Fibroblast of lung (primary cell): ENCODE data around the gene APOBEC4. TPM values are rescaled to one million over a fixed set of nuclear protein-coding genes. Genes with fewer than 3 reads are reported as not detected.

Experiments
- DNase-seq, 2 donors: peaks; one replicate each; pipeline versions ENCODE4 v3.0.0 to v3.0.0-alpha.2; 2010; ENCODE audit warnings: low read depth in 2 of 2
- H2AFZ ChIP-seq: 2 replicates; pipeline ENCODE4 v1.5.1; 2012; ENCODE audit warnings: low read length, control low read depth, inconsistent platforms
- H3K27ac ChIP-seq: 2 replicates; pipeline ENCODE4 v1.5.1; 2011; ENCODE audit warnings: low read length, control low read depth; ENCODE audit not compliant: insufficient read depth
- H3K27me3 ChIP-seq: 2 replicates; pipeline ENCODE4 v1.5.1; 2011; ENCODE audit warnings: mild to moderate bottlenecking, low read length; ENCODE audit not compliant: control insufficient read depth, insufficient read depth
- H3K36me3 ChIP-seq: 2 replicates; pipeline ENCODE4 v1.5.1; 2011; ENCODE audit warnings: low read length; ENCODE audit not compliant: control insufficient read depth, insufficient read depth
- H3K4me1 ChIP-seq: 2 replicates; pipeline ENCODE4 v1.5.1; 2011; ENCODE audit warnings: low read length; ENCODE audit not compliant: control insufficient read depth, insufficient read depth; ENCODE audit errors: extremely low read depth
- H3K4me2 ChIP-seq: 2 replicates; pipeline ENCODE4 v1.5.1; 2011; ENCODE audit warnings: low read length, control low read depth; ENCODE audit not compliant: insufficient read depth; ENCODE audit errors: extremely low read depth
- H3K4me3 ChIP-seq, 4 experiments: fragments of 200-600 bp in 1 of 4; sonication (generic) in 1 of 4; replicated peaks in 1 of 4; 2 replicates each; pipeline ENCODE4 v1.5.1; 2011 to 2016; ENCODE audit warnings: low read length in 4 of 4, low read depth in 3 of 4, mild to moderate bottlenecking in 3 of 4, control low read depth in 2 of 4, inconsistent platforms in 1 of 4, mixed read lengths in 1 of 4; ENCODE audit not compliant: insufficient read depth in 1 of 4; ENCODE audit errors: control extremely low read depth in 1 of 4
- H3K79me2 ChIP-seq: 2 replicates; pipeline ENCODE4 v1.5.1; 2012; ENCODE audit warnings: mild to moderate bottlenecking, low read length, inconsistent platforms; ENCODE audit not compliant: control insufficient read depth, insufficient read depth
- H3K9ac ChIP-seq: 2 replicates; pipeline ENCODE4 v1.5.1; 2011; ENCODE audit warnings: mild to moderate bottlenecking, low read length, control low read depth; ENCODE audit not compliant: insufficient read depth
- H3K9me3 ChIP-seq: 2 replicates; pipeline ENCODE4 v1.5.1; 2012; ENCODE audit warnings: low read depth, low read length; ENCODE audit not compliant: control insufficient read depth, insufficient read depth
- H4K20me1 ChIP-seq: 2 replicates; pipeline ENCODE4 v1.5.1; 2011; ENCODE audit warnings: low read length; ENCODE audit not compliant: control insufficient read depth, insufficient read depth; ENCODE audit errors: extremely low read depth
- CTCF ChIP-seq, 2 donors: IDR thresholded peaks in 1 of 2; conservative IDR thresholded peaks in 1 of 2; 1 replicate in 1 of 2; 2 replicates in 1 of 2; pipeline ENCODE4 v1.5.1; 2011 to 2012; ENCODE audit warnings: low read length in 2 of 2, control low read depth in 1 of 2, inconsistent platforms in 1 of 2, low read depth in 1 of 2, mild to moderate bottlenecking in 1 of 2
- EZH2 ChIP-seq: IDR thresholded peaks from 2 replicates; pipeline ENCODE4 v1.5.1; 2012; ENCODE audit warnings: low read length, control low read depth, mild to moderate bottlenecking; ENCODE audit errors: missing control alignments
- polyA plus RNA-seq, 2 donors: library from polyadenylated mRNA; depleted of rRNA in 1 of 2; stranded (reverse) in 1 of 2; unstranded in 1 of 2; fragments of >200 nt; gene quantifications; 2 replicates each; pipeline ENCODE4 v1.2.1, GENCODE V29; 2011 to 2012; ENCODE audit warnings: missing spikeins in 1 of 2
- total RNA-seq: library from RNA; depleted of rRNA; stranded (reverse); fragments of >200 nt; gene quantifications from 2 replicates; pipeline ENCODE4 v1.2.1, GENCODE V29; 2014

Gene APOBEC4
- total and polyA plus RNA-seq, 2 donors (not counting 1 experiment from before 2014, with no cell fraction given), result not detected

DNA sequence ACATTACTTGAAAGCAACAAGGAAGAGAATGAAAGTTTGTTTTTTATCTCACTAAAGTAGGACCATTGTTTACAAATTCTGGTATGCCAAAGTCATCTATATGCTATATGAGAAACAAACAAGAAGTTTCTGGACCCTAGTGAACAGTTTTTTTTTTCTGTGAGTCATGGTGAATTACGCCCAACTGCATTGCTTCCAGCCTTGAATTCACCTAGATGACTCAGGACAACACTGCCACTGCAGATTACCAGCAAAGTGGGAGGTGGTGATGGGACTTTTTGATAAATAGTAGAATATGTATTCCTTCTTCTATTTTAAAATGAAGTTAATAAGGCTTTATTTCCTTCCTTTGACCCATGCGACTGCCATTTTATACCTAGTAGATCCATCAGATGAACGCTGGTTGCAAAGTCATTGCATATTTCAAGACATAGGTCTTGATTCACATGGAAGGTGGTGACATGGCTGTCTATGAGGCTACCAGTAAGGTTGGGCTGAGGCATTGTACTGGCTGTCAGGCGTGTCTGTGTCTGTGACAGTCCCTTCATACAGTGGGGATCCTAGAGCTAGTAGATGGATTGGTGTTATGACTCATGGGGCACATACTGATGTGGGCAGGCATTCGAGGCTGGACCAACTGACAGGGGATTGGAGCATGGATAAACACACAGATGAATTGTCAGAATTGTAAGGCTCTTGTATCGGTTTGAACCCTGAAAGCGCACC lies 49.1 kb upstream of the APOBEC4 start:
- H3K27ac ChIP-seq, result no peak overlapping the region

GRCh38 chr1:183699616-183700160 lies 46.6 kb upstream of the APOBEC4 start:
- DNase-seq, result peak in 1 of 2 donors; percentile 37
- no peak for TF ChIP-seq EZH2
- no peak for TF ChIP-seq CTCF (conservative IDR thresholded peaks at IDR 0.05 in 1 of 2, IDR thresholded peaks at IDR 0.05 in 1 of 2; ENCODE audit: low read depth in 1 of 2, low read length in 2 of 2)

More for the DNA sequence above, 49.1 kb upstream of the APOBEC4 start:
- H3K9ac ChIP-seq, result no peak overlapping the region
- H3K9me3 ChIP-seq, result no peaks in the 10 kb centered on the region
- no peak overlapping the region for H3K4me3 ChIP-seq
- H3K27me3 ChIP-seq, result no peaks in the 10 kb centered on the region
- no peak overlapping the region for H2AFZ ChIP-seq
- no peaks in the 10 kb centered on the region for H3K79me2 ChIP-seq
- DNase-seq, result no peak
- no peak overlapping the region for H3K4me2 ChIP-seq
- H3K4me1 ChIP-seq, result no peaks in the 10 kb centered on the region
- no peaks in the 10 kb centered on the region for H4K20me1 ChIP-seq
- TF ChIP-seq CTCF (conservative IDR thresholded peaks at IDR 0.05 in 1 of 2, IDR thresholded peaks at IDR 0.05 in 1 of 2; ENCODE audit: low read depth in 1 of 2, low read length in 2 of 2), result no peak
- no peak for TF ChIP-seq EZH2
- H3K36me3 ChIP-seq, result no peaks in the 10 kb centered on the region

GRCh38 chr1:183697814-183698590 lies 44.9 kb upstream of the APOBEC4 start:
- Histone ChIP-seq H3K27ac (no peak overlapping the region), H3K27me3 (no peaks in the 10 kb centered on the region), H4K20me1 (no peaks in the 10 kb centered on the region), H3K4me2 (no peak overlapping the region), H3K4me3 (no peak overlapping the region), H2AFZ (no peak overlapping the region), H3K9me3 (no peaks in the 10 kb centered on the region), H3K9ac (no peak overlapping the region), H3K36me3 (no peaks in the 10 kb centered on the region), H3K4me1 (no peaks in the 10 kb centered on the region), H3K79me2 (no peaks in the 10 kb centered on the region)
- TF ChIP-seq CTCF (conservative IDR thresholded peaks at IDR 0.05 in 1 of 2, IDR thresholded peaks at IDR 0.05 in 1 of 2; ENCODE audit: low read depth in 1 of 2, low read length in 2 of 2), result no peak
- TF ChIP-seq EZH2, result no peak
- DNase-seq, result no peak

More at GRCh38 chr1:183699616-183700160, 46.6 kb upstream of the APOBEC4 start:
- no peak overlapping the region for H2AFZ ChIP-seq
- no peaks in the 10 kb centered on the region for H3K79me2 ChIP-seq
- no peaks in the 10 kb centered on the region for H3K27me3 ChIP-seq
- H3K27ac ChIP-seq, result no peak overlapping the region
- no peak overlapping the region for H3K4me3 ChIP-seq
- no peaks in the 10 kb centered on the region for H3K4me1 ChIP-seq
- H3K4me2 ChIP-seq, result no peak overlapping the region
- no peak overlapping the region for H3K9ac ChIP-seq
- no peaks in the 10 kb centered on the region for H4K20me1 ChIP-seq
- H3K9me3 ChIP-seq, result no peaks in the 10 kb centered on the region
- no peaks in the 10 kb centered on the region for H3K36me3 ChIP-seq
